ENCODE data around the gene BMPER. TPM values are rescaled to one million over a fixed set of nuclear protein-coding genes. Genes with fewer than 3 reads are reported as not detected.

Gene BMPER
- total and polyA plus RNA-seq, 3 donors from 2014 or later = 1.7 to 2.8 (median 2.4) TPM

GRCh38 chr7:33964417-33965182, 59.3 kb downstream of the BMPER start:
- Histone ChIP-seq H3K4me3 (no peak overlapping the region), H3K36me3 (ENCODE audit: low read depth, missing control alignments) (no peaks in the 10 kb centered on the region), H3K27ac (no peak overlapping the region), H3K27me3 (no peaks in the 10 kb centered on the region), H3K9me3 (no peaks in the 10 kb centered on the region), H3K4me1 (no peaks in the 10 kb centered on the region)
- TF ChIP-seq, protein P1, sequence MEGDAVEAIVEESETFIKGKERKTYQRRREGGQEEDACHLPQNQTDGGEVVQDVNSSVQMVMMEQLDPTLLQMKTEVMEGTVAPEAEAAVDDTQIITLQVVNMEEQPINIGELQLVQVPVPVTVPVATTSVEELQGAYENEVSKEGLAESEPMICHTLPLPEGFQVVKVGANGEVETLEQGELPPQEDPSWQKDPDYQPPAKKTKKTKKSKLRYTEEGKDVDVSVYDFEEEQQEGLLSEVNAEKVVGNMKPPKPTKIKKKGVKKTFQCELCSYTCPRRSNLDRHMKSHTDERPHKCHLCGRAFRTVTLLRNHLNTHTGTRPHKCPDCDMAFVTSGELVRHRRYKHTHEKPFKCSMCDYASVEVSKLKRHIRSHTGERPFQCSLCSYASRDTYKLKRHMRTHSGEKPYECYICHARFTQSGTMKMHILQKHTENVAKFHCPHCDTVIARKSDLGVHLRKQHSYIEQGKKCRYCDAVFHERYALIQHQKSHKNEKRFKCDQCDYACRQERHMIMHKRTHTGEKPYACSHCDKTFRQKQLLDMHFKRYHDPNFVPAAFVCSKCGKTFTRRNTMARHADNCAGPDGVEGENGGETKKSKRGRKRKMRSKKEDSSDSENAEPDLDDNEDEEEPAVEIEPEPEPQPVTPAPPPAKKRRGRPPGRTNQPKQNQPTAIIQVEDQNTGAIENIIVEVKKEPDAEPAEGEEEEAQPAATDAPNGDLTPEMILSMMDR (IDR thresholded peaks at IDR 0.05) = no peak
- intact Hi-C loops (cut with DNase I; ENCODE audit: low total_unique reads) = no loop called here
- WGBS, 2 donors = 65 to 73% methylated on average over 9 of the region's 9 CpGs
- DNase-seq = peak; percentile 51

DNA sequence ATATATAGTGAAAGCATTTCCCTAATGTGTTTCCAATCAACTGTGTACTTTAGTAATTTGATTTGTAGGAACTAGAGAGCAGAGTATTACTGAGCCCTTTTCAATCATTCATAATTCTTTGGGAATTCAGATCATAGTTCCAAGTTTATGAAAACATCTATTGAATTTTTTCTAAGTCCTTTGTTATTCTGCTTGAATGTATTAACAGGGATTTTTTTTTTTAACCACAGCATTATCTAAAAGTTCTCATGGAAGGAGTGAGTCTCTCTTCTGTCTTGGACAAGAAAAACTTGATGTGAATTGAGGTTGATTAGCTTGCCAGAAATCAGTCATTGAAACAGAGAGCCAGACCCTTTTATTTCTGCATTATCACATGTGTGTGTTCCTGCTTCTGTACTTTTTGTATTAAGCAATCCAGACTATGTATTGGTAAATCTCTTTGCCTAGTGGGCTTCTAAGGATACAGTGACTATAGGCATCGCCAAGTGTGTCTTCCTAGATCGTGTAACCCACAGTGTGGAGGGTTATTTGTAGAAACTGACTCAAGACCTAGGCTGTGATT, 59.9 kb downstream of the BMPER start:
- WGBS, 2 donors = 86 to 92% methylated on average over 2 of the region's 2 CpGs
- no peak overlapping the region for H3K4me3 ChIP-seq
- H3K4me1 ChIP-seq = no peaks in the 10 kb centered on the region
- intact Hi-C loops (cut with DNase I; ENCODE audit: low total_unique reads) = no loop called here
- H3K36me3 ChIP-seq (ENCODE audit: low read depth, missing control alignments) = no peaks in the 10 kb centered on the region
- H3K27me3 ChIP-seq = no peaks in the 10 kb centered on the region
- H3K27ac ChIP-seq = no peak overlapping the region
- no peak for TF ChIP-seq POLR2A (IDR thresholded peaks at IDR 0.05)
- TF ChIP-seq, protein P1 (IDR thresholded peaks at IDR 0.05) = no peak
- H3K9me3 ChIP-seq = no peaks in the 10 kb centered on the region
- no peak for DNase-seq

GRCh38 chr7:33968591-33968990, 63.3 kb downstream of the BMPER start:
- H3K9me3 ChIP-seq = no peaks in the 10 kb centered on the region
- TF ChIP-seq, protein P1 (IDR thresholded peaks at IDR 0.05) = no peak
- no peak for TF ChIP-seq POLR2A (IDR thresholded peaks at IDR 0.05)
- no peak overlapping the region for H3K4me3 ChIP-seq
- DNase-seq = no peak
- intact Hi-C loops (cut with DNase I; ENCODE audit: low total_unique reads) = no loop called here
- H3K4me1 ChIP-seq = no peaks in the 10 kb centered on the region
- 95 to 100% methylated on average over 1 of the region's 1 CpG for WGBS, 2 donors
- no peaks in the 10 kb centered on the region for H3K36me3 ChIP-seq (ENCODE audit: low read depth, missing control alignments)
- H3K27me3 ChIP-seq = no peaks in the 10 kb centered on the region
- no peak overlapping the region for H3K27ac ChIP-seq

- no peak for TF ChIP-seq POLR2A (IDR thresholded peaks at IDR 0.05)
- TF ChIP-seq, protein P1 (IDR thresholded peaks at IDR 0.05) = no peak
- WGBS, 2 donors = 90 to 93% methylated on average over 2 to 5 of the region's 5 CpGs
- Histone ChIP-seq H3K4me3 (no peak overlapping the region), H3K36me3 (ENCODE audit: low read depth, missing control alignments) (no peaks in the 10 kb centered on the region), H3K4me1 (peaks cover 4% of the 10 kb centered on the region), H3K27ac (no peak overlapping the region), H3K9me3 (no peaks in the 10 kb centered on the region), H3K27me3 (no peaks in the 10 kb centered on the region)
- intact Hi-C loops (cut with DNase I; ENCODE audit: low total_unique reads) = no loop called here
- no peak for DNase-seq
Measured at GRCh38 chr7:33970536-33970935, 65.2 kb downstream of the BMPER start.

- H3K4me1 ChIP-seq = peaks cover 4% of the 10 kb centered on the region
- intact Hi-C loops (cut with DNase I; ENCODE audit: low total_unique reads) = no loop called here
- H3K27ac ChIP-seq = no peak overlapping the region
- WGBS, 2 donors = 81 to 89% methylated on average over 3 of the region's 3 CpGs
- H3K27me3 ChIP-seq = no peaks in the 10 kb centered on the region
- H3K9me3 ChIP-seq = no peaks in the 10 kb centered on the region
- TF ChIP-seq, protein P1 (IDR thresholded peaks at IDR 0.05) = no peak
- TF ChIP-seq POLR2A (IDR thresholded peaks at IDR 0.05) = no peak
- H3K4me3 ChIP-seq = no peak overlapping the region
- no peaks in the 10 kb centered on the region for H3K36me3 ChIP-seq (ENCODE audit: low read depth, missing control alignments)
- DNase-seq = no peak
Measured at GRCh38 chr7:33971106-33971505, 65.8 kb downstream of the BMPER start.

Measured in testis (tissue), 3 donors.